ENCODE measurements around the gene TUBB2B.
"Not testable (repeated sequence)": the region's sequence is repeated elsewhere in the genome, so short reads cannot be mapped to it uniquely, and the experiment has no call there.

Gene TUBB2B

GRCh38 chr6:3258201-3258600 lies 30.7 kb upstream of the TUBB2B start:
- no peak for DNase-seq

DNA sequence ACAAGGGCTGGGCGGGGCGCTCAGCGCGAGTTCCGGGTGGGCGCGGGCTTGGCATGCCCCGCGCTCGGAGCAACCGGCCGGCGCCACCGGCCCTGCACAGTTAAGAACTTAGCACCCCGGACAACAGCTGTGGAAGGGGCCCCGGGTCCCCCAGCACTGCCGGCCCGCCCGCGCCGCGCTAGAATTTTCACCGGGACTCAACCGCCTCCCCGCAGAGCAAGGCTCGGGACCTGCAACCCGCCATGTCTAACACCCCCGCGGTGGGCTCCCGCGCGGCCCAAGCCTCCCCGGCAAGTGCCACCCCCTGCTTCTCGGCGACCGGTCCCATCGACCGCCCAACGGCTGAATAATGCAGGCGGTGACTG lies 26.1 kb upstream of the TUBB2B start:
- no peak for DNase-seq

DNA sequence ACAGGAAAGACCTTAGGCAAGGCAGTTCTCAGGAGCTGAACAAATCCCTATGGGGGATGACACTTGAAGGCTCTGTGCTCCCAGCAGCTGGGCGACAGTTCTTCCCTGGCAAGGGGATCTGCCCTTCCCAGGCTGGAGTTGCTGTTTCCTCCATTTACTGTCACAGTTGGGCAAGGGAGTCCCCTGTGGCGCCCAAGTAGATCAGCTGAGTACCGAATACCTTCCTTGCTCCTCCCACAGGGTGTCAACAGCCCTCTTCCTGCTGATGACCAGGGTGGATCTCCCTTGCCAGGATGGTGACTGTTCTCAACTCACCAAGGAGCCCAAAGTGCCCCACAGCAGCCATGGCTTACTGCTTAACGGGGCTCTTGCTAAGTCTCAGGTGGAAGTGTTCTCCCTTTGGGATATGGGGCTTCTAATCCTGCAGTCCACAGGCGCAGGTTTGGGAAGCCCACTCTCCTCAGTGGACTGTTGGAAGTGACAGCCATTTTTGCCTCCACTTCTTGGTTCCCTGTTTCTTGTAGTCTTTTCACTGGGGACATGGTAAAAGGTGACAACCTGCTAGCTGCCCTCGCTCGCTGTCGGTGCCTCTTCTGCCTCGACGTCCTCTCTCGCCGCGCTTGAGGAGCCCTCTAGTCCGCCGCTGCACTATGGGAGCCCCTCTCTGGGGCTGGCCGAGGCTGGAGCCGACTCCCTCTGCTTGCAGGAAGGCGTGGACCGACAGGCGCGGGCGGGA lies 25.6 kb upstream of the TUBB2B start:
- no peak for DNase-seq

GRCh38 chr6:3252369-3252768 lies 24.9 kb upstream of the TUBB2B start:
- DNase-seq: no peak

DNA sequence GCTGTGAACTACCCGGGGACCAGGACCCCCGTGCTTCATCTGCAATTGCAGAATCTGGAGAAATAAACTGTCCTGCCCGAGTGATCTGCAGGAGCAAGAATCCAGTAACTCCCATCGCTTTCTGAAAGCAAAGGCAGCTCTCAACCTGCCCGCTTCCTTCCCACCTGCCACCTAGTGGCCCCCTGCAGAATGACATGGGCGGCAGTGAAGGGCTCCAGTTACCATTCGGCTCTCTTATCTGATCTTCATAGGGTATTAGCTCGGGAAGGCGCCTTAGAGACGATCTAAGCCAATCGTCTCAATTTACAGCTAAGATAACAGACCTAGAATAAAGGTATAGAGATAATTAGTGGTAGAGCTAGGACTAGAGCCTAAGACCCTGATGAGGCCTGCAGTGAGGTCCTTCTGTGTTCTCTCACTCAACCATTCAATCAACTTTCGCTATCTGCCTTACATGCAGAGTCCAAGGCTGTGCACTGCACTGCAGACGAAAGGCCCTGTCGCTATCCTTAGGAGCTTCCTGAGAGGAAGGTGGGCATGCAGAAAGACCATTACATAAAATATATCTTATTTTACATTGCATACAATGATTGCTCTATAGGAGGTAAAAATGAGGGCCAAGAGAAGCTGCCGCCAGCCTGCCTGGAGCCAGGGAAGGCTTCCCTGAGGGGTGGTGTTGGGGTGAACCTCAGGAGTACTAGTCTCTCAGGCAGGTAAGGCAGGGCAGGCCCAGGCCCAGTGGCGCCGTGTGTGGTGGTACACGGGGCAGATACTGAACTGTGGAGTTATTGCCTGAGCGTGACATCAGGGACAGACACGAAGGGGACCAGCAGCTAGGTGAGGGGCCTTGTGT lies 24.2 kb upstream of the TUBB2B start:
- peak; percentile 79 for DNase-seq

DNA sequence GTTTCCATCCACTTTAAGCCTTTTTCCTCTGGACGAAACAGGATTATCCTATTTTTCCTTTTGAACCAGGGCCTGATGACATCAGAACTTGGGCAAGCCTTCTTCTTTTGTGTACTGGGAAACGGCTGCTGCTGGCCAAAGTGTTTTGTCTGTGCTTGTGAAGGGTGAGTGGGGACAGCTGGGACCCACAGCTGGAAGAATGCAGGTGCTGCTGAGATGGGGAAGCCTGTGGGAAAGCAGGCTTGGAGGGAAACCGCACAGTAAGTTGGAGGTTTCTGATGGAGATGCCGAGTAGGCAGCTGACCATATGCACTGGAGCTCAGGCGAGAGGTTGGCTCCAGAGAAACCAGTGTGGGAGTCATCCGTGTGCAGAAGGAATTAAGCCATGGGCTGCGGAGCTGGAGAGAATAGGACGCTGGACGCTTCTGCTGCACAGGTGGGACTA lies 22.8 kb upstream of the TUBB2B start:
- no peak for DNase-seq

DNA sequence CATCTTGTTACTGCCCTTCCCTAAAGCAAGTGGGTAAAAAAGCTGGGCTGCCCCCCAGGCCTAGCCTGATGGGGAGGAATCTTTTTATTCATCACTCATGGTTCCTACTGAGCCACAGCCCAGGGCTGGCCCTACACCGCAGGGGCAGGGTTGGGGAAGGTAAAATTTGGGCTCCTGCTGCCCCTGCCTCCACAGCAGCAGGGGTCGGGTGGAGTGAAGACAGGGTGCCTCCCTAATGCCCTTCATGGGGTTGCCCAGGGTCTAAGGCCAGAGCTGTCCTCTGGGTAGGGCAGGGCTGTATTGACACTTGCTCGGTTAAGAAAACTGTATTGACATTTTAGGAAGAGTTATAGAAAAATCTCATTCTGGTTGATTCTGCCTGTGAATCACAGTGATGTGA lies 22.4 kb upstream of the TUBB2B start:
- no peak for DNase-seq

GRCh38 chr6:3247255-3248146 lies 20.0 kb upstream of the TUBB2B start:
- DNase-seq: no peak

DNA sequence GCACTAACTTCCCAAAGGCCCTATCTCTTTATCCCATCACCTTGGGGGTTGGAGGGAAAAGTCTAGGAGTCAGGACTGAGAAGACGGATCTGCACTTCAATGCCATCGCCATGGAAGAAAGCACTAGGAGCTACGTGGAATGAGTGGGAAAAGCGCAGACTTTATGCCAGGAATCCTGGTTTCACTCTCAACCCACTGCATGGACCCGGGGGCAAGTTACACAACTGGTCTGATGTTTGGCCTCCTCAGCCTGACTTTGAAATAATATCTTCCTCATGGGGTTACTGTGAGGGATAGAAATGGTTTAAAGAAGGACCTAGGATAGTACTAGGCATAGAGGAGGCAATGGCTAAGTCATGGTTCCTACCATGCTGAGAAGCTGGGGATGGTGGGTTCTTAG lies 17.8 kb upstream of the TUBB2B start:
- DNase-seq: no peak

- DNase-seq: not testable (repeated sequence)
These were observed 17.3 kb upstream of the TUBB2B start for GRCh38 chr6:3244832-3245161.

GRCh38 chr6:3244003-3244831 lies 16.8 kb upstream of the TUBB2B start:
- no peak for DNase-seq

DNA sequence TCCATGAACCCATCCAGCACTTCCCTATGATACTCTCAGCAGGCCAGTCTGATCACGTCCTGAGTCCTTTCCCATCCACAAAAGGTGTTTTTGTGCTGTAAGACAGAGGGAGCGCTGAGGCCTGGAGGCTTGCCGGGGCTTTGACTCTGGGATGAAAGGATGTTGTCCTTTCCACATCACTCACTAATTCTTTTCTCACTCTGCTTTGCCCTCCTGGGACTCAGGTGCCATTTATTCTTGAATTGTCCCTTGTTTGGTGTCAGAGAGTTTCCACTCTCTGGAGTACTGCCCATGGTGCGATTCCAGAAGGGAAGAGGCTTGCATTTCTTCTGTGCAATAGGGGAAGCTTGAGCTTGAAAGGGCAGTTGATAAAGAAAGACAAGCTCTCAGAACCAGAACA lies 15.3 kb upstream of the TUBB2B start:
- DNase-seq: no peak

DNA sequence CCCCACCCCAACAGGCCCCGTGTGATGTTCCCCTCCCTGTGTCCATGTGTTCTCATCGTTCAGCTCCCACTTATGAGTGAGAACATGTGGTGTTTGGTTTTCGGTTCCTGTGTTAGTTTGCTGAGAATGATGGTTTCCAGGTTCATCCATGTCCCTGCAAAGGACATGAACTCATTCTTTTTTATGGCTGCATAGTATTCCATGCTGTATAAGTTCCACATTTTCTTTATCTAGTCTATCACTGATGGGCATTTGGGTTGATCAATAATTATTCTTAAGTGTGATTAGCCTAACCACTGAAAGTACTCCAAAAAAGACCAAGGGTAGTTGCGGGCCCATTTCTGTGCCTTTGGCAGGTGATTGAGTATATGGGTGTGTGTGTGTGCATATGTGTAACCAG lies 14.3 kb upstream of the TUBB2B start:
- DNase-seq: not testable (repeated sequence)

DNA sequence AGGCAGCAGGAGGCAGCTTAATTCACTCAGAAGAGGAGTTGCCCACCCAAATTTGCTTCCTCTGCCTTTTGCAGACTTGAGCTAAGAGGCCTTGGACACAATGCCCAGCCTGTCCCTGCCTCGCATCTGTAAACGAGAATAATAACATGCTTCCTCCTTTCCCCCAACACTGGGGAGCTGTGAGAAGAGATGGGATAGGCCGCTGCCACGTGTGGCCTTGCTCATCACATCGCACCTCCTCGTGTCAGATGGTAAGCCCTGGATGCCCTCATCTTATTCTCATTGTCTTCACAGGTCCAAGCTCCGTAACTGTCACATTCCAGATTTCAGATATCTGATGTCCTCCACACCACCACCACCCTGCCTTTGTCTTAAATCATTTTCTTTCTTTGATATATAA lies 13.1 kb upstream of the TUBB2B start:
- no peak for DNase-seq

DNA sequence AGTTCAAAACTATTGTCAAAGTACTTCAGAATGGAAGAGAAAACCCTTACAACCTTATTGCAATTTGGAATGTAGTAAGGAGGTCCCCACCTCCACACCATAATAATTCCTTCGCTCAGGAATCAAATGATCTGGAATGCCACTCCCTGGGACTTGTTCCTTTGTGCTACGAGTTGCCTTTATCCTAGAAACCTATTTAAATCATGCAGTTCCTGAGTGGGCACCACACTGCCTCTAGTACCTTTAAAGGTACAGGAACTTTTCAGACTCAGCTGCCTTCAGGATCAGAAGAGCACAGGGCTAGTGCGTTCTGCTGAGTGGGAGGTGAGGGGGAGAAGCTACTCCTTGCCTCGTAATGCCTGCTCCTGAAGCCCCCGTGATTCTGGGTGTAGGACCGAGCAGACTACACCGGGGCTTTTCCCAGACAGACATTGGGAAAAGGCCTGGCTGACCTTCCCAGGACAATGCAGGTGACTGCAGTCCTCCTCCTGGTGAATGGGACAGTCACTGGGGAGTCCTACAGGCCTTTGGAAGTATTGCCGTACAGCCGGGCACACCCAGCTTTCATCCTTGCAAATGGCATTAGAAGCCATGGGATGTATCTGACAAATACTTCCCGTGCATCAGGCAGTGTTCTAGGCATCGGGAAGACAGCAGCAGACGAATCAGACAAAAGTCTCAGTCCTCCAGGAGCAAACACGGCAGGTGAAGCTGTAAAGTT lies 11.8 kb upstream of the TUBB2B start:
- no peak for DNase-seq

DNA sequence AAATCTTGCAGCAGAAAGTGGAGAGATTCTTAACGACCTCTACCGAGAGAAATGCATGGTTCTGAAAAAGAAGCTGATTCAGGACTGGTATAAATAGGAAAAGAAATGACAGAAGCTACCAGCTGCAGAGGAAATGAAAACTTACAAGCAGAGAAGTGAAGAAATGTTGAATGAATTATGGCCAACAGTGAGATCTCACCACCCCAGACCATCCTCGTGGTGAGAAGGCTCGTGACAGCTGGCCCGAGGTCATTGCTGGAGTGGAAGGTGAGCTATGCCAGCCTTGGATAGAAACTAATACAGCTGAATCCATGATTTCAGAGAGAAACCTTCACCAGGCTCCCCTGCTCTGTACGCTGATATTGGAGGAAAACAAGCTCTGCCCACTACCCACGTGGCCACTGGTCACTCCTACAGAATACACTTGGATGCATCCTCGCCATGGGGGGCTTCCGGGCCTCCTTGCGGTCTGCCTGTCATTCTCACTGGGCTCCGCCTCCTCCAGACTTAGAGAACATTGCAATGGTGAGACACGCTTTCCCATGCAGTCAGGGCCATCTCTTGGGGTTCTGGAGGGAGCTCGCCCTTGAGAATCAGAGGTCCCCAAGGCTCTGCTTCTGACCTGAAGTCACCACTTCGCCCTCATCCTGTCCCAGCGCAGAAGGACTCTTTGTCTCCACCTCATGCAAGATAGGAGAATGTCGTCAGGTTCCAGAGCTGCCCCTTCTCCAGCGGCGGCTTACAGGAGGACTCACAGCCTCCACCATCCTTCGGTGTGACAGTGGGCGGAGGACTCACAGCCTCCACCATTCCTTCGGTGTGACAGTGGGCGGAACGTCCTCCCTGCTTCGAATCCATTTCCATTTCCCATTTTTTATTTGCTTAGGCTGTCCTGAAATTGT lies 10.6 kb upstream of the TUBB2B start:
- no peak for DNase-seq

DNA sequence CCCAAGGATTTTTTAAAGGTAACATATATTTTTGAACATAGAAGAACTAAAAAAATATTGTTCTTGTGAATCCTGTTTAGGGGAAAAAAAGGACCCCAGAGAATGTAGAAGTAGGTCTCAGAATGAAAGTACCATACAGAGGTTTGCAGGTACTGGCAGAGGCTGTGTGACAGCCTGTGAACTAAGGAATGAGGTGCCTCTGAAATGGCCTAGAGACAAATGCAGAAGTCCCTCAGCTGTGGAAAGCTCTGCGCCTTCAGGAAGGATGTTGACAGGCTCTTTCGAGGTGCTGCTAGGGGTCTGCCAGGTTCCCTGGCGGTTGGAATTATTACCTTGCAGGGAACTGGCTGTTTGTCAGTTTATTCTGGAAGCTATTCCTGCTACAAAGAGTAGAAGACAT lies 8.6 kb upstream of the TUBB2B start:
- DNase-seq: no peak

GRCh38 chr6:3235486-3235885 lies 8.0 kb upstream of the TUBB2B start:
- DNase-seq: no peak

DNA sequence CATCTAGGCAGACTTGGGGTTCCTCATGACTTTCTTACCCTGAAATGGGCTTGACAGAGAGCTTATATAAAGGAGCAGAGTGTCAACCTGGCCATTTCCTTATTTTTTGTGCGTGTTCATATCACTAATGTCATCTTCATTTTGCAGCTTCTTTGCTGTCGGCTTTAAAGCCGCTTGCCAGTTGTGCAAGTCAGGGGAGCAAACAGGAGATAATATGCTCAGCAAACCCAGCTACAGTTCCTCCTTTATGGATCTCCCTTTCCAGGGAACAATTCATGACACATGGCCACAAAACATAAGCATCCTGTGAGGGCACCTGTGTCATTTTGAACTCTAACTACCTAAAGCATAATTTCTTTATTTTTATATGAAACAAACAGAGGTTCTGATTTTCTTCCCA lies 6.5 kb upstream of the TUBB2B start:
- DNase-seq: no peak

GRCh38 chr6:3233321-3233720 lies 5.9 kb upstream of the TUBB2B start:
- no peak for DNase-seq

Measured in NCI-H187 treated with DMSO at 0.1 percent for 48 hours (cell line).